ENCODE results near the gene DSCAML1. TPM values are rescaled to one million over a fixed set of nuclear protein-coding genes. Genes with fewer than 3 reads are reported as not detected.
"Not testable (repeated sequence)": the region's sequence is repeated elsewhere in the genome, so short reads cannot be mapped to it uniquely, and the experiment has no call there.

The DSCAML1 gene
- total RNA-seq, 1 donor from 2014 or later, result 0.45 TPM

DNA sequence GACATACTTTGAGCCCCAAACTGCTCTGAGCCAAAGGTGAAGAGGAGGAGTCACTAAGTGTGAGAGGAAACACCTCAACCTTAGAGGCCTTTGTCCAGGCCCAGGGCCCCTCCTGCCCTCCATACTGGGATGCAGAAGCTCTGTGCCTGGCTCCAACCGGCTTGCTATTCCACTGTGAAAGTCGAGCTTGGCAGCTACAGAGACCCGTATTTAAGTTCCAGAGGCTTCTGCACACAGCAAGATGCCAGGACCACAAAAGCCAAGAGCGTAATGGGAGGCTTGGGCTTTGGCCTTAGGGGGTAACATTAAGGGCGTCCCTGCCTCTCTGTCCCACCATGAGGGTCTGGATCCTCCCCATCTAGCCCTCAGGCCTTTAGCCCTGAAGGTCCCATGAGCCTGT is 31.9 kb downstream of the DSCAML1 start:
- DNase-seq (ENCODE audit: low spot score), result no peak

DNA sequence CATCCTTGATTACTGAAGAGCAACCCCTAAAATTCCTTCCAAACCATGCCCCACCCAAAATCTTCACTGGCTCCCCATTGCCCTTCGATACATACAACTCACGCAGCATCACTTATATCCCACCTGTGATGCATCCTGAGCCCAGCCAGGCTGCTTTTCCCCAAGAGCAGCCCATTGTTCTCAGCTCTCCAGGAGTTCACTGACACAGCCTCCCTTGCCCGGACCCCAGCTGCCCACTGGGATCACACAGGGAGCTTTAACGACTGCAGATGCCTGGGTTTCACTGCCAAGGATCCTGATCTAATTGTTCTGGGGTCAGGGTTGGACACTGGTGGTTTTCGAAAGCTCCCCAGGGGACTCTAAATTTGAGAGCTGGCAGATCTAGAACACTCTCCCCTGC is 33.6 kb downstream of the DSCAML1 start:
- not testable (repeated sequence) for DNase-seq (ENCODE audit: low spot score)

DNA sequence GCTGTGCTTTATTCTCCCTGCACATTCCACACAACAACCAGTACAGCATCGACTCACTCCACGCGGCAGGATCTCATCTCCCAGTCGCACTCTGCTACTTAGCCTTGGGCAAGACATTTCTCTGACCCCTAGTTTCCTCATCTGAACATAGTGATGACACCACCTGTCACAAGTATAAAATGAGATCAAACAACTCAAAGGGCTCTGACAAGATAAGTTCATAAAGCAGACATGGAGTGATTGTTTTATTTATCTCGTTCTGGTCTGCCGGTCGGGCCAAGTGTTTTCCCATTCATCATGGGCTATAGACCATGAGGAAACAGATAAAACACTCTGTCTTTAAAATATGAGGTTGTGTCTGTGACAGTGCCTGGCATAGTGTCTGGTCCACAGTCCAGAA is 35.0 kb downstream of the DSCAML1 start:
- DNase-seq (ENCODE audit: low spot score), result no peak

DNA sequence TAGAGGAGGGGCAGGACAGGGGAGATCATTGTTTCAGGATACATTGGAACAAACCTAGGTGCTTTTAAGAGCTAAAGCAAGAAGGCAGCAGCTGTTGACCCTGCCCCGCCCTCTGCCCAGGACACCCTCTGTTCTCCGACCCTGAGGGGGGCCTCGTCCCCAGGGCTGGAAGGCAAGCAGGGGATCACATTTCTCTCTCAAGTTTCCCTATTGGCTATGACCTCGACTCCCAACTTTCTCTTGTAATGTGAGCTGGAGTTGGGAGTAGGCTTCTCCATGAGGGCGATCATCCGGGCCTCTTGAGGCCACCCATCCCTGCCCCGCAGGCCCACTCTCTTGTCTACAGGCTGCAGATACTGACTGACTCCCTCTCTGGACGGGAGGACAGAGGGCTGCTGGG is 37.7 kb downstream of the DSCAML1 start:
- no peak for DNase-seq (ENCODE audit: low spot score)

DNA sequence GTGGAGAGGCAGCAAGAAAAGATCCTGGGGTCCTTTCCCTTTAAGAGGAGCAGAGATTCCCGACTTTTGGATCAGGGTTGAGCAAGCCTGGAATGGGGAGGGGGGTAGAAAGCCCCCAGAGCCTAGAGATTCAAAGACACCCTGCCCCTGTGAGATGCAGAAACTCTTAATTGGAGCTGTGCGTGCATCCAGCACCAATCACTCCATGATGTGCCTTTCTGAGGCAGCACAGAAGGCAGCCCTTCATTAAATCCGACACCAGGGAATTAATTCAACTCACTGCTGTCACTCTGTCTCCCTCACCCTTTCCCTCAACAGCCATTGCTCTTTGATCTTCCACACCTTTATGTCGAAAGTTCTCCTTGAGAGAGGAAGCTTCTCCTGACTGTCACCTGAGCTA is 43.0 kb downstream of the DSCAML1 start:
- no peak for DNase-seq (ENCODE audit: low spot score)

DNA sequence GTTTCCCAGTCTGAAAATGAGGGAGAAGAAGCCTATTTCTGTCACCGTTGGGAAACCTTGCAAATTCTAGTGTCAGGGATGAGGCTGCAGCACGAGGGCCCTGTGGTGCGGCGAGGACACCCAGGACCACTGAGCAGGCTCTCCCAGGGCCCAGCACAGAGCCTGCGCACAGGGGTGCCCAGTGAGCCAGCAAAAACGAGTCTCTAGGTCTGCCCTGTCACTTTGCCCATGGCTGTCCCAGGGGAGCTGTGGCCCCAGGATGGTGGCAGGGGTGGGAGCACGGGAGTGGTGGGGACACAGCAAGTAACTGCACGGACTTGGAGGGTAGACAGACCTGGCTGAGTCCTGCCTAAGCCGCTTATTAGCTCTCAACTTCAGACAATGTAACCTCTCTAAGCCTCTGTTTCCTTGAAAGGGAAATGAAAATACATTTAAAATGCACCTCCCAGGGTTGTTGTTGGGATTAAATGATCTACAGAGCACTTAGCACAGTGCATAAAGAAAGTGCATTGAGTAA is 44.2 kb downstream of the DSCAML1 start:
- no peak for DNase-seq (ENCODE audit: low spot score)

DNA sequence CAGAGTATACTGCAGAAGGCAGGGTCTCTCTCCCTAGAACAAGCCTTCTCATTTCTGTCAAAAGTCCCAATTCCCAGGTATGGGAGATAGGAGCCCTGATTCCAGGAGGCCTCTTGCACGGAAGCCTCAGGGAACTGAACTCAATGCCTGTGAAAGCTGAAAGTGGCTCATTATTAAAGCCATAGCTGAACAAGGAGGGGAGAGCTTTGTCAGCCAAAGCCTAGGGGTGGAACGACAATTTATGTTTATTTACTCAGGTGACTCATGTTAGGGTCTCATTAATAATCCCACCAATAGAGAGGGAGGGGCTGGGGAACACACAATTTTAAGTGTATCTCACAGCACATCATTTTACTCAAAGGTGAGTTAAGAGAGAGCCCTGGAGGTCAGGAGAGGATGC is 44.9 kb downstream of the DSCAML1 start:
- no peak for DNase-seq (ENCODE audit: low spot score)

DNA sequence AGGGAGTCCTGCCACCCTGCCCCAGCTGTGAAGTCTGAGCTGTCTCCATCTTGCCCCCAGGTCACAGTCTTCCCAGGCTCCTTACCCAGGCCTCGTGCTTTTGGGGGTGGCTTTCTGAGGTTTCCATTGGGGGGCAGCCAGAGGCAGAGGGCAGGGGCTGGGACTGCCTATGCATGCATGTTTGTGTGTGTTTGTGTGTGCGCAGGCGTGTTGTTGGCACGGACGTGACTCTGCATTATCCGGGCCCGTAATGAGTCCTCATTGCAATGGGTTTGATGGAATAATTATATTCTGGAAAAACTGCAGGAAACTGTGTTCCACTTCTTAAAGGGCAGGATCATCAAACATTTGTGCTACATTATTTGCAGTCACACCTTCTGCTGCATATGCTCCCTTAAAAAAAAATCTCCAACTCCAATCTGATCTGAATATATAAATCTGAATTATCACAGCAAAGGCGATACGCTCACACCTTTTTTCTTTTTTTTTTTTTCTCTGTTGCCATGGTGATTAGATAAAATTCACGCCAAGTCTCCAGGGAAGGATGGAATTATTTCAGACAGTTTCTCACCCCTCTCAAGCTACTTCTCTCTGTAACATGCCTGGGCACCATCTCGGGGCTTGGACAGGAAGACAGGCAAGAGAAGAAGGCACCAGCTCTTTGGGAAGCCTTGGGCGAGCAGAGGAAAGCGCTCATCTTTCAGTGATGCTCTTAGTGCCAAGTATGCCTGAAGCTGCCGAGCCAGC is 45.9 kb downstream of the DSCAML1 start:
- no peak for DNase-seq (ENCODE audit: low spot score)

DNA sequence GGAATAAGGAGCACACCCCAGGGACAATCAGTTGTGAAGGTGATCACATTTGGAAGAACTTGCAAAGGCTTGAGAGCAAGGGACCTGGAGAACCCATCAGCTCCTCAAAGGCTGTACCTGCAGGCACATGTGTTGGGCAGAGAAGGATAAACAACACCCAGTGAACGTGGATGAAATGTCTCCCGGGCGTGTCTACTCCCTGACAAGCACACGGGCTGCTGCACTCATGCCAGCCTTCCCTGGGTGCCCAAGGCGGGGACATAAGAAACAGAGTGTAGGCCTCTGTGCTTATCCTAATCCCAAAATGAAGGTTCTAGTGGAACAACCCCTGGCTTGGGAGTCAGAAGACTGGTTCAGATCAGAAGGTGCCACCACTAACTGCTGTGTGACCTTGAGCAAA is 46.7 kb downstream of the DSCAML1 start:
- DNase-seq (ENCODE audit: low spot score), result no peak

DNA sequence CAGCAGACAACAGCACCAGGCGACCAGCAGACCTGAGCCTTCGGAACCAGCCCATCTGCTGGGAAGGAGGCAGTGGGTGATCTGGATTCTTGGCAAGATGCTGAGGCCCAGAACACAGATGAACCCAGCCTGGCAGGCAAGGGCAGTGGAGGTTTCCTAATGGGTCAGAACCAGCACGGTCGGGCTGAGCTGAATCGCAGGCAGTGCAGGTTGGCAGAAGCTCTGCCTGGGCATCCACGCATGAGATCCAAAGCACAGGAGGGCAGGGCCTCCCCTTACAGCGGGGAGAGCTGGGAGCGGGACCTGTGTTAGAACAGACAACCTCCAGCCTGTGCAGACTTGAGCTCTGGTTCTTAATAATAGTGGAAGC is 47.5 kb downstream of the DSCAML1 start:
- DNase-seq (ENCODE audit: low spot score), result no peak

DNA sequence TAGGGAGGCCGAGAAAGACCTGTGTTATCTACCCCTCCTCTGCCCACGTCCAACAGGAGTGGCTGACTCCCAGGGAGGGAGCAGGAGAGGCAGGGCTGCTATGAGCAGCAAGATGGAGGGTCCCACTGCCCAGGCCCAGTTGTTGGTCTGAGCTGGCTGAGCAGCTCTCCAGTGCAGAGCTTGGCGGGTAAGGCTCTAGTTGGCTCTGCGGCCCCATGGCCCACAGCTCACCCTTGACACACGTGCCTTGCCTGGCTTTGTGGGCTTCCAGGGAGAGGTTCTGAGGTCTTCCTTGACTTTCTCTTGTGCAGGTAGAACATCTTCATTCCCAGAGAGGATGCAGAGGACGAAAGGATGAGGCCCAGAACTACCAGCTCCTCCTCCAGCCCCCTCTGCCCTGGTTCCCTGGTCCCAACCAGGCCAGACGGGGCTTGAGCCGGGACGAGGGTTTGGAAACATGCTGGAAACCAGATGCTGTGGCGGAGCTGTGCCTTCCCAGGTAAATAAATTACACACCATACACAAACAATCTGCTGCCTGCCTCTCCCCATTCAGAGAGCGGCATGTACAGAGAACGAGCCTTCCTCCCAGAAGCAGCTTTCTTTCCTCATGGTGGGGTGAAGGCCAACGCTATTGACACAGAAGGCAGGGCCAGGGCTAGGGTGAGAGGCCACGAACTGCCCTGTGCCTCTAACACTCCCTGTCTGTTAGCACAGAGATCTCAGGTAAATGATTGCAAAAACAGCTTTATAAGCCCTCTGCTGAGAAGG is 48.1 kb downstream of the DSCAML1 start:
- DNase-seq (ENCODE audit: low spot score), result no peak

DNA sequence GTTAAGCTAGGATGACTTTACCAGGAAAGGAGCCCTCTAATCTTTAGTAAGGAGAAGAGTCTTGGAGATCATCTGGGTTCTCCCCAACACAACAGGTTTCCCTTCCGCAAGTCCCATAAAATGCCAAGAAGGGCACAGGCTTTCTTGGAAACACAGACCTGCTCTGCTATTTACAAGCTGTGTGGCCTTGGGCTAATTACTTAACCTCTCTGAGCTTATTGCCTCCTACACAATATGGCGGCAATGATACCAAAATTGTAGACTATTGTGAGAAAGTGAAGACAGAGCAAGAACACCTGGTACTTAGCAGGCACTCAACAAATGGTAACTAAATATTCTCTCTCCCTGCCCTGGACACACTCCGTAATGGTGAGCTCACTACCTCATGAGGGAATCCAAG is 49.1 kb downstream of the DSCAML1 start:
- DNase-seq (ENCODE audit: low spot score), result no peak

DNA sequence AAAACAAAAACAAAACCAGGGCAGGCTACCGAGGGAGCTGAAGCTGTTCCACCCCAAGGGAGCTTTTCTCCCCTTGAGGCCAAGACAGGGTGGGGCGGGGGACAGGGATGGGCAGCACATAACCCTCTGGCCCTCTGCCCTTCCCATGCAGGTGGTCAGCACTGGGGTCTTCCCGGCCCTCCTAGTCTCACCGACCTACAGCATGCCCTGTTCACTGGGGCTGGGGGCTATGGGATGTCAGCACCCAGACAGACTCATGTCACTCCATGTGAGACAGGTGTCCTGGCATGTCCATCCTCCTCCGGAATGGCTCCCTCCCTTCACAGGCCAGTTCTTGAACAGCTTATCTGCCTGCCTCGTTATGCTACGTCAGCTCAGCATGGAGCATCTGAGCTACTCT is 51.7 kb downstream of the DSCAML1 start:
- no peak for DNase-seq (ENCODE audit: low spot score)

DNA sequence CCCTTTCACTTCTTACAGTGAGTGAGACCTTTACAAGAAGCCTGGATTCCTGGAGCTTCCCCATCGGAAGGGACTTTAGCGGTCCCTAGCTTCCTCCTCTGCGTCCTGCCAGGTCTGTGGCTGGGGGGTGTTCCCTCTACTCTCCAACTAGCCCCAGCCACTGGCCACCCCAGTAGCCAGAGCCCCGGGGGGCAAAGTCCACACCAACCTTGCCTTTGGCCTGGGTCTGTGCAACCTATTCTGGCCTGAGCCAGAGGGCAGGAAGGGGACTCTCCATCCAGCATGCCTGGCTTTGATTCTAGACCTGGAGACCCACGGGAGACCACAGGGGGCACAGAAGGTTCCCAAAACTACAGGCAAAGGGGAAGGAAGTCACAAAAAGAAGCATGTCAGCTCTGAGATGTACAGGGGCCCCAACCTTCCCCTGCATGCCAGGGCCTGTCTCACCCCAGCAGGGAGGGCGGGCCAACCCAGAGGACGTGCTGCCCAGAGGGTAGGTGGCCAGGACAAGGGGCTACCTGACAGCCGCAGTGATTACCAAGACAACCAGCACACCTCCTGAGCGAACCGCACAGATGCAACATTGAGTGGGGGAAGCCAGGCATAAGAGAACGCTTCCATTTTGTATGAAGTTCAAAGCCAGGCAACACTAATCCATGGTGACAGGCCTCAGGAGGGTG is 52.4 kb downstream of the DSCAML1 start:
- no peak for DNase-seq (ENCODE audit: low spot score)

DNA sequence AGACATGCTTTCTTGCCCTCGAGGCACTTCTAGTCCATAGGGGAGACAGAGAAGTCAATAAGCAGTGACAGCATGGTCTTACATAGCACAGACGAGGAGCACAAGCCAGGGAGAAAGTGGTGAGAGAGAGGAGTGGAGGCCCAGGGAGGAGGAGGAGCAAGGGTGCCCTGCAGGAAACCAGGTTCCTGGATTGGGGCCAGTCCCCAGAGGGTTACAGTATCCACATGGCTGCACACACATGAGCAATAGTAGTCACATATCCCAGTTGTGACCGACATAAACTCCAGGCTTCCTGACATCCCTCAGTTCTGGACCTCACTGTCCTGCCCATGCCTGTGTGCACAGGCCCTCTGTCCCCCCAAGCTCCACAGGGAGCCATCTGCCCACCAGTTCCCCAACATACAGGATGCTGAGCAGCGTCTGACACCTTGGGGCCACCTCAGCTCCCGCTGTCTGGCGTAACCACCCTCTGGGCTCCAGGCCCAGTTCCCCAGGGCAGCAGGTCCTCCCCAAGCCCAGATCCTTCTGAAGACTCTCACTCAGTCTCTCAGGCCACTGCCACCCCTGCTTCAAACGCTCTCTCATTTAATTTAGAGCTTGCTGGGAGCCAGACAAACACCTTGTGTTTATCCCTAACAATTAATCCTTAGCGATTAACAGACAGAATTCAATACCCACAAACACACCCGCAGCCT is 53.7 kb downstream of the DSCAML1 start:
- DNase-seq (ENCODE audit: low spot score), result no peak

DNA sequence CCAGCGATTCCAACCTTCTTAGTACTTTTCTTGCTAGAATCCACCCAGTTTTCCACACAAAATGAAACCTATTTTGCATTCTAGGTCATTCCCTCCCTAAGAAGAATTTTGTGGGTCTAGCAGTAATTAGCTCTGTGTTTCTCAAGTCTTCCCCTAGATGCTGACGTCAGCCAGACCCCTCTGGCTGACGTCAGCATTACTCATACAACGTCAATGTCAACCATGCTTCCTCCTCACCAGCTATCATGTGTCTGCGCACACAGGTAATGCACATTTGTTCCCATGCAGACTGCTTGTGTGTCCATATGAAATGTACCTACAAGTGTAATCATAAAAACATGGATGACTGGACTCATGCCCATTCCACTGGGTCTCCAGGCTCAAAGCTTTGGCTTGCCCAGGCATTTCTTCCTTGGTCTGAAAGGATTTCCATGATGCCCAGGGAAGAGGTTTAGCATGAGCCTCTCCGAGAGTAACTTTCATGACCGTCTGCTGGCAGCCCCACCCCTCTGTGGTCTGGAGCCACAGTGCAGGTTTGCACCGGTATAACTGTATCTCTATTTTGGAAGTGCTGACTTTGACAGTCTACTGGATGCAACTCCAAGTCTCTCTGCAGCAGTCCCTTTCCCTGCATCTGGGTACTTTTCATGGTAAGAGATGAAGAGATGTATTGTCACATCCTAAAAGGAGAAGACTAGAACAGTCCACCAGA is 58.6 kb downstream of the DSCAML1 start:
- no peak for DNase-seq (ENCODE audit: low spot score)

DNA sequence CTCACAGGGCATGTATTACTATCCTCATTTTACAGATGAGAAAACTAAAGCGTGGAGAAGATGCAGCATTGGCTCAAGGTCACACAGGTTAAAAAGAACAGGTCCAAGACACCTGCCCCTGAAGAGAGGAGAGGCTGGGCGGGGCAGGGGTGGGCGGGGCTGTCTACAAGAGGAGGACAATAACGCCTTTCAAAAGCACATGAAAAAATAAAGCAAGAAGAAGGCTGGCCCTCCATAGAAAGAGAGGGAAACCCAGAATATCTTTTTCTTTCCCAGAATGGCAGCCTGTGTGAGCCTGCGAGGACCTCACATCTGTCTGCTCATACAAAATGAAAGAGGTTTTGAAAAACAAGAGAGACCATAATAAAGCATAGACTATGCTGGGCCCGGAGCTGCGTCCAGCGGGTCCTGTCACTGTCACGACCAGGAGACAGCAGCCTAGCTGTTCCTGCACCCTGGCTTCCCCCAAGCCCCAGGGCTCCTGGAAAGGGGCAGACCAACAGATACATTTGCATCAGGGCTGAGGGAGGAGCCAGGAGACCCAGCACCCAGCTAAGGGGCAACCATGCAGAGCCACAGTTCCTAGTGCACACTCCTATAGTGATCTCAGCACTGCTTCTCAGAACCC is 61.6 kb downstream of the DSCAML1 start:
- DNase-seq (ENCODE audit: low spot score), result no peak

DNA sequence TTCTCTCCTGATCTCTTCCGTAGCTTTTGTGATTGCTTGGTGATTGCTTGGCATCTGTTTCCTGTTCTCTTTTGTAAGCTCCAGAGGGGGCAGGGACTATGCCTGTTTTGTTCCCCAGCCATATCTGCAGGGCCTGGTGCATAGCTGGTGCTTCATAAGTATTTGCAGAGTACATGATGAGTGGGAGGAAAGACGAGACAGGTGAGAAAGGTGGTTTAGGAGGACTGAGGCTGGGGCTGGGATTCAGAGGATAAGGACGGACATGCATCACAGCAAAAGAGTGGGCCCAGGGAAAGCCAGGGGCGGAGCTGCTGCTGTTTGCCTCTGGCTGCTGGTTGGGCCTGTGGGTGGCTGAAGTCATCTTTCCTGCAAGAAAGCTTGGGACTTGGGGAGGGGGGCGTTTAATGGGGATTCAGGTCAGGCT is 62.4 kb downstream of the DSCAML1 start:
- DNase-seq (ENCODE audit: low spot score), result no peak

DNA sequence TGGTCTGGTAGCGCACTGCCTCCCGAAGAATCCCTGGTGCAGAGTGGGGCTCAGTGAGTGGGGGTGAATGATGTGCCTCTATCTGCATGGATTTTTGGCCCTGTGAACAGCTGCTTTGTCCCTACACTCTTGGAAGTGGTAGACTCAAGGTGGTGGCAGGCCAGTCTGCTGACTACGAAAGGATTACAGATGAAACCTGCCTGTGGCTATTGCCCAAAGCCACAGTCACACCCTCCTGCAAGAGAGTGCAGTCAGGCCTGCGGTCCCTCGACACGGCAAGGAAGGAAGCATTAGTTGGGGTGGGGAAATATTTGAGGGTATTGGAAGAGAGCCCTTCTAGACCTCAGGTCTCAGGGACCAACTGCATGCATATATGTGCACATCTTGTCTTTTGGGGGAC is 63.7 kb downstream of the DSCAML1 start:
- no peak for DNase-seq (ENCODE audit: low spot score)

DNA sequence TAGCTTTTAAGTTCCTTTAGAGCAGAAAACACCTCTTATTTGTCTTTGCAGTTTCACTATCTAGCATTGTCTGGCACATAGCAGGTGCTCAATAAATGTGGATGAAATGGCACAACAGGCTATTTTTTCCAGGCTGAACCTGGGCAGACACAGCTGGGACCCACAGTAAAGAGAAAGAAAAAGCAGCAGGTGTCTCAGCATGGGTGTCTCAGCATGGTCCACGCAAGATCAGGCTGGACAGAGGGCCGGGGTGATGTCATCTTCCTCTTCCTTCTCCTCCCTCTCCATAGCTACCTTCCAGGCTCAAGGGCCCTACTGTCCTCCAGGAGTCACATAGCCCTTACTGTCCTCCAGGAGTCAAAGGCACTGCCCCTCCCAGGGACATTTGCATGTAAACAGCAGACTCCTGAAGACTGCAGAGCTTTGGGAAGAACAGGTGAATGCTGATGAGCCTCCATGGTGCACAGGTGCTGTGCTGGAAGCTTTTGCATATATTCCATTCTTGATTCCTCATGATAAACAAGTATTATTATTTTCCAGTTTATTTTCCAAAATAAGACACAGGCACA is 65.2 kb downstream of the DSCAML1 start:
- no peak for DNase-seq (ENCODE audit: low spot score)
